HEK293 (cell line): ENCODE measurements around the gene ZNF433.

Experiments
- CTCF ChIA-PET: fragments of 350-600 bp; formaldehyde crosslinking; extraction: SDS; loops from one replicate; lab custom pipeline; 2021; ENCODE audit warnings: antibody characterized with exemption; lab: Yijun Ruan, JAX
- POLR2A ChIA-PET: fragments of 300-600 bp; formaldehyde crosslinking; extraction: SDS; loops from one replicate; lab custom pipeline; 2020; ENCODE audit warnings: antibody characterized with exemption, inconsistent platforms; lab: Yijun Ruan, JAX
- H3K27ac ChIP-seq: fragments of 200-500 bp; sonication (Bioruptor generic); 2 replicates; pipeline ENCODE4 v1.5.1; 2014; ENCODE audit warnings: low read depth, low read length, control low read depth, inconsistent platforms; ENCODE audit errors: extremely low read depth
- H3K36me3 ChIP-seq, 2 experiments: fragments of 200-500 bp in 1 of 2; sonication (Bioruptor generic) in 1 of 2; 1 replicate in 1 of 2; 2 replicates in 1 of 2; pipeline ENCODE4 v1.5.1; 2014 to 2017; ENCODE audit warnings: inconsistent platforms in 2 of 2, low read length in 2 of 2; ENCODE audit not compliant: control insufficient read depth in 2 of 2, insufficient read depth in 1 of 2
- H3K4me1 ChIP-seq: fragments of 200-500 bp; sonication (Bioruptor generic); 2 replicates; pipeline ENCODE4 v1.5.1; 2014; ENCODE audit warnings: mild to moderate bottlenecking, low read length, inconsistent platforms; ENCODE audit not compliant: control insufficient read depth, insufficient read depth
- H3K4me3 ChIP-seq: 2 replicates; pipeline ENCODE4 v1.5.1; 2011; ENCODE audit warnings: low read depth, mild to moderate bottlenecking, control low read depth, low read length, moderate library complexity
- H3K9me3 ChIP-seq: fragments of 200-500 bp; sonication (Bioruptor generic); 2 replicates; pipeline ENCODE4 v1.5.1; 2014; ENCODE audit warnings: low read depth, low read length, inconsistent platforms; ENCODE audit not compliant: control insufficient read depth, insufficient read depth
- GLIS1 ChIP-seq: fragments of 450-650 bp; formaldehyde crosslinking; IDR thresholded peaks from 2 replicates; pipeline ENCODE4 v1.5.1; 2016; ENCODE audit warnings: missing biosample characterization, missing genetic modification characterization
- GLIS2 ChIP-seq: fragments of 450-650 bp; formaldehyde crosslinking; IDR thresholded peaks from 2 replicates; pipeline ENCODE4 v1.5.1; 2016; ENCODE audit warnings: missing biosample characterization, missing genetic modification characterization
- SALL2 ChIP-seq: fragments of 450-650 bp; formaldehyde crosslinking; IDR thresholded peaks from 2 replicates; pipeline ENCODE4 v1.5.0; 2017; ENCODE audit warnings: missing biosample characterization, mild to moderate bottlenecking, missing genetic modification characterization, borderline replicate concordance
- SETDB1 ChIP-seq: IDR thresholded peaks from one replicate; pipeline ENCODE4 v1.6.1; 2017; ENCODE audit warnings: mild to moderate bottlenecking, low read length, moderate library complexity, mixed read lengths; ENCODE audit not compliant: insufficient read length
- SP2 ChIP-seq: fragments of 450-650 bp; formaldehyde crosslinking; IDR thresholded peaks from 2 replicates; pipeline ENCODE4 v1.5.1; 2016; ENCODE audit warnings: missing biosample characterization, missing genetic modification characterization
- TRIM28 ChIP-seq: IDR thresholded peaks from 2 replicates; pipeline ENCODE4 v1.6.1; 2011; ENCODE audit warnings: low read length, control low read depth, borderline replicate concordance
- YY2 ChIP-seq: fragments of 450-650 bp; formaldehyde crosslinking; IDR thresholded peaks from 2 replicates; pipeline ENCODE4 v1.5.1; 2016; ENCODE audit warnings: missing biosample characterization, missing genetic modification characterization
- ZBTB17 ChIP-seq: fragments of 450-650 bp; formaldehyde crosslinking; IDR thresholded peaks from 2 replicates; pipeline ENCODE4 v1.5.1; 2016; ENCODE audit warnings: missing biosample characterization, missing genetic modification characterization
- ZBTB48 ChIP-seq: fragments of 450-650 bp; formaldehyde crosslinking; IDR thresholded peaks from 2 replicates; pipeline ENCODE4 v1.5.1; 2016; ENCODE audit warnings: missing biosample characterization, missing genetic modification characterization
- ZNF138 ChIP-seq: fragments of 450-650 bp; formaldehyde crosslinking; IDR thresholded peaks from 2 replicates; pipeline ENCODE4 v1.5.1; 2016; ENCODE audit warnings: missing biosample characterization, missing genetic modification characterization, borderline replicate concordance
- ZNF155 ChIP-seq: fragments of 450-650 bp; formaldehyde crosslinking; IDR thresholded peaks from 2 replicates; pipeline ENCODE4 v1.5.1; 2016; ENCODE audit warnings: missing biosample characterization, missing genetic modification characterization
- ZNF174 ChIP-seq: fragments of 450-650 bp; formaldehyde crosslinking; IDR thresholded peaks from 2 replicates; pipeline ENCODE4 v1.5.0; 2017; ENCODE audit warnings: missing biosample characterization, mild to moderate bottlenecking, missing genetic modification characterization
- ZNF19 ChIP-seq: fragments of 450-650 bp; formaldehyde crosslinking; IDR thresholded peaks from 2 replicates; pipeline ENCODE4; 2016; ENCODE audit warnings: missing biosample characterization, missing genetic modification characterization, low read depth
- ZNF2 ChIP-seq: fragments of 450-650 bp; formaldehyde crosslinking; IDR thresholded peaks from 2 replicates; pipeline ENCODE4 v1.5.1; 2016; ENCODE audit warnings: missing biosample characterization, missing genetic modification characterization
- ZNF292 ChIP-seq: fragments of 450-650 bp; formaldehyde crosslinking; IDR thresholded peaks from 2 replicates; pipeline ENCODE4 v1.5.1; 2016; ENCODE audit warnings: low read depth, missing biosample characterization, missing genetic modification characterization, borderline replicate concordance
- ZNF311 ChIP-seq: fragments of 450-650 bp; formaldehyde crosslinking; IDR thresholded peaks from 2 replicates; pipeline ENCODE4 v1.5.1; 2017; ENCODE audit warnings: missing biosample characterization, missing genetic modification characterization, borderline replicate concordance
- ZNF501 ChIP-seq: fragments of 450-650 bp; formaldehyde crosslinking; IDR thresholded peaks from 2 replicates; pipeline ENCODE4 v1.5.1; 2016; ENCODE audit warnings: missing biosample characterization, missing genetic modification characterization
- ZNF514 ChIP-seq: fragments of 450-650 bp; formaldehyde crosslinking; IDR thresholded peaks from 2 replicates; pipeline ENCODE4 v1.5.1; 2016; ENCODE audit warnings: missing biosample characterization, missing genetic modification characterization
- ZNF530 ChIP-seq: fragments of 450-650 bp; formaldehyde crosslinking; IDR thresholded peaks from 2 replicates; pipeline ENCODE4 v1.5.1; 2016; ENCODE audit warnings: low read depth, missing biosample characterization, missing genetic modification characterization
- ZNF555 ChIP-seq: fragments of 450-650 bp; formaldehyde crosslinking; conservative IDR thresholded peaks from 2 replicates; pipeline ENCODE4 v1.5.1; 2017; ENCODE audit warnings: missing biosample characterization, mild to moderate bottlenecking, missing genetic modification characterization, inconsistent platforms
- ZNF660 ChIP-seq: fragments of 450-650 bp; IDR thresholded peaks from 2 replicates; pipeline ENCODE4 v1.5.1; 2018; ENCODE audit warnings: missing biosample characterization, mild to moderate bottlenecking, missing genetic modification characterization
- ZNF776 ChIP-seq: fragments of 450-650 bp; formaldehyde crosslinking; IDR thresholded peaks from 2 replicates; pipeline ENCODE4 v1.5.0; 2017; ENCODE audit warnings: missing biosample characterization, missing genetic modification characterization, borderline replicate concordance
- ZNF837 ChIP-seq: fragments of 450-650 bp; formaldehyde crosslinking; IDR thresholded peaks from 2 replicates; pipeline ENCODE4 v1.5.1; 2016; ENCODE audit warnings: missing biosample characterization, missing genetic modification characterization
- TF ChIP-seq, protein P1 (sequence below): sonication (generic); formaldehyde crosslinking; IDR thresholded peaks from 2 replicates; pipeline ENCODE4 v1.8.1; 2022; ENCODE audit warnings: mild to moderate bottlenecking, moderate library complexity, missing genetic modification reagents
- TF ChIP-seq, protein P2 (sequence below): fragments of 450-650 bp; formaldehyde crosslinking; IDR thresholded peaks from 2 replicates; pipeline ENCODE4 v1.5.1; 2017; ENCODE audit warnings: missing biosample characterization, missing genetic modification characterization
- TF ChIP-seq, protein P3 (sequence below): fragments of 450-650 bp; formaldehyde crosslinking; IDR thresholded peaks from 2 replicates; pipeline ENCODE4 v1.5.1; 2016; ENCODE audit warnings: missing biosample characterization, missing genetic modification characterization
- TF ChIP-seq, protein P4 (sequence below): fragments of 450-650 bp; formaldehyde crosslinking; IDR thresholded peaks from 2 replicates; pipeline ENCODE4 v1.5.1; 2016; ENCODE audit warnings: missing biosample characterization, missing genetic modification characterization, borderline replicate concordance
- TF ChIP-seq, protein P5 (sequence below): fragments of 450-650 bp; formaldehyde crosslinking; IDR thresholded peaks from 2 replicates; pipeline ENCODE4 v1.5.1; 2016; ENCODE audit warnings: missing biosample characterization, missing genetic modification characterization
- TF ChIP-seq, protein P6 (sequence below): fragments of 450-650 bp; formaldehyde crosslinking; optimal IDR thresholded peaks from 2 replicates; pipeline ENCODE3; 2016; ENCODE audit warnings: missing biosample characterization, mild to moderate bottlenecking, missing genetic modification characterization

ZNF433 gene

DNA sequence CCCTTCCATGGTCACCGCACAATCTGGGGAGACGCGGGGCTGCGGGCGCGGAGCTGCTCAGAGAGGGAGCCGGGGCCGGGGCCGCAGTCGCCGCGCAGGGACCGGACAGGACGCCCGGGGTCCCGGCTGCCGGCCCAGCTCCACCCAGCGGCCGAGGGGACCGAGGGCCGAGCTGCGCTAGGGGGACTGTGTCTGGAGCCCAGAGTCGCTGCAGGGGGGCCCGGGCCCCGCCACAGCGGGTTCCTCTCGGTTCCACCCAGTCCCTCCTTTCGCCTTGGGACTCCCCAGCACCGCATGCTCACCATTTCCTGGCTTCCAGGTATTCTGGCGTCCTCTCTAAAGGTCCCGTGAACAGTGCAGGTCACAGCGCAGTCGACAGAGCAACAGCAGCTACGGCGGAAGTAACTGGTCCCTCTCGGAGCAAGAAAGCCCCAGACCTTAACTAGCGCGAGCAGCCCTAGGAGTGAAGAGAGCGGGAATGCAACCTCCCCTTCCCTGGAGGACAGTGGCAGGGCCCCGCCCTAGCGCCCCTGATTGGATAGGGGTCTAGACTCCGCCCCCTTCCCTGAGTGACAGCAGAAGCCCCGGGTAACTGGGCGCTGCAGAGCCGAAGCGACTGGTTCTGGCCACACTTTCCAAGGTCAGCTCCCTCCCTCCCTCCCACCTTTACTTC lies 17.2 kb upstream of the ZNF433 start, which contains the start of gene ZNF878:
ZNF878 (minus strand) TSS at position 465 of the 673 bp plus-strand sequence; CDS start at position 305, 160 bp downstream.
- CTCF ChIA-PET: interaction anchor here (0.6 to 1.0 kb wide), 6 partner anchors 64 to 979 kb away, joined by 3 to 6 read pairs (median 4); no protein-coding TSS in a partner anchor
- peak within 1 kb of the TSS; percentile 61 for H3K4me3 ChIP-seq
- H3K9me3 ChIP-seq: no peaks in the 10 kb centered on the region
- no peaks in the 10 kb centered on the region for H3K36me3 ChIP-seq
- H3K27ac ChIP-seq: no peak within 1 kb of the TSS
- POLR2A ChIA-PET: interaction anchor here (0.6 to 1.9 kb wide), 14 partner anchors 9 to 558 kb away, joined by 3 to 35 read pairs (median 4); partner anchors contain the start of genes ZNF136, ZNF20, ZNF433 and ZNF443
- H3K4me1 ChIP-seq: no peaks in the 10 kb centered on the region
- TF ChIP-seq, protein P1, sequence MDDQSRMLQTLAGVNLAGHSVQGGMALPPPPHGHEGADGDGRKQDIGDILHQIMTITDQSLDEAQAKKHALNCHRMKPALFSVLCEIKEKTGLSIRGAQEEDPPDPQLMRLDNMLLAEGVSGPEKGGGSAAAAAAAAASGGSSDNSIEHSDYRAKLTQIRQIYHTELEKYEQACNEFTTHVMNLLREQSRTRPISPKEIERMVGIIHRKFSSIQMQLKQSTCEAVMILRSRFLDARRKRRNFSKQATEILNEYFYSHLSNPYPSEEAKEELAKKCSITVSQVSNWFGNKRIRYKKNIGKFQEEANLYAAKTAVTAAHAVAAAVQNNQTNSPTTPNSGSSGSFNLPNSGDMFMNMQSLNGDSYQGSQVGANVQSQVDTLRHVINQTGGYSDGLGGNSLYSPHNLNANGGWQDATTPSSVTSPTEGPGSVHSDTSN (CRISPR knock-in tag): peak; percentile 57; the same call in 1 of the 2 replicates
- no peak for TF ChIP-seq SALL2 (tag by site-specific recombination)
- no peak for TF ChIP-seq ZNF530 (tag by site-specific recombination)
- TF ChIP-seq ZNF311 (tag by site-specific recombination): no peak
- TF ChIP-seq ZBTB48 (tag by site-specific recombination): peak; percentile 56; the same call in 1 of the 2 replicates
- TF ChIP-seq ZNF660: no peak
- TF ChIP-seq, protein P2, sequence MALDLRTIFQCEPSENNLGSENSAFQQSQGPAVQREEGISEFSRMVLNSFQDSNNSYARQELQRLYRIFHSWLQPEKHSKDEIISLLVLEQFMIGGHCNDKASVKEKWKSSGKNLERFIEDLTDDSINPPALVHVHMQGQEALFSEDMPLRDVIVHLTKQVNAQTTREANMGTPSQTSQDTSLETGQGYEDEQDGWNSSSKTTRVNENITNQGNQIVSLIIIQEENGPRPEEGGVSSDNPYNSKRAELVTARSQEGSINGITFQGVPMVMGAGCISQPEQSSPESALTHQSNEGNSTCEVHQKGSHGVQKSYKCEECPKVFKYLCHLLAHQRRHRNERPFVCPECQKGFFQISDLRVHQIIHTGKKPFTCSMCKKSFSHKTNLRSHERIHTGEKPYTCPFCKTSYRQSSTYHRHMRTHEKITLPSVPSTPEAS: no peak
- no peak for TF ChIP-seq ZNF19 (tag by site-specific recombination)
- TF ChIP-seq ZBTB17: peak; percentile 23; the same call in 1 of the 2 replicates
- no peak for TF ChIP-seq ZNF501
- no peak for TF ChIP-seq ZNF155 (tag by site-specific recombination)
- TF ChIP-seq ZNF292 (tag by site-specific recombination): no peak
- TF ChIP-seq, protein P3, sequence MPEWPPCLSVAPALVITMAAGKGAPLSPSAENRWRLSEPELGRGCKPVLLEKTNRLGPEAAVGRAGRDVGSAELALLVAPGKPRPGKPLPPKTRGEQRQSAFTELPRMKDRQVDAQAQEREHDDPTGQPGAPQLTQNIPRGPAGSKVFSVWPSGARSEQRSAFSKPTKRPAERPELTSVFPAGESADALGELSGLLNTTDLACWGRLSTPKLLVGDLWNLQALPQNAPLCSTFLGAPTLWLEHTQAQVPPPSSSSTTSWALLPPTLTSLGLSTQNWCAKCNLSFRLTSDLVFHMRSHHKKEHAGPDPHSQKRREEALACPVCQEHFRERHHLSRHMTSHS (tag by site-specific recombination): no peak
- TF ChIP-seq ZNF2 (tag by site-specific recombination): no peak
- TF ChIP-seq ZNF776 (tag by site-specific recombination): no peak
- no peak for TF ChIP-seq YY2
- TF ChIP-seq, protein P4, sequence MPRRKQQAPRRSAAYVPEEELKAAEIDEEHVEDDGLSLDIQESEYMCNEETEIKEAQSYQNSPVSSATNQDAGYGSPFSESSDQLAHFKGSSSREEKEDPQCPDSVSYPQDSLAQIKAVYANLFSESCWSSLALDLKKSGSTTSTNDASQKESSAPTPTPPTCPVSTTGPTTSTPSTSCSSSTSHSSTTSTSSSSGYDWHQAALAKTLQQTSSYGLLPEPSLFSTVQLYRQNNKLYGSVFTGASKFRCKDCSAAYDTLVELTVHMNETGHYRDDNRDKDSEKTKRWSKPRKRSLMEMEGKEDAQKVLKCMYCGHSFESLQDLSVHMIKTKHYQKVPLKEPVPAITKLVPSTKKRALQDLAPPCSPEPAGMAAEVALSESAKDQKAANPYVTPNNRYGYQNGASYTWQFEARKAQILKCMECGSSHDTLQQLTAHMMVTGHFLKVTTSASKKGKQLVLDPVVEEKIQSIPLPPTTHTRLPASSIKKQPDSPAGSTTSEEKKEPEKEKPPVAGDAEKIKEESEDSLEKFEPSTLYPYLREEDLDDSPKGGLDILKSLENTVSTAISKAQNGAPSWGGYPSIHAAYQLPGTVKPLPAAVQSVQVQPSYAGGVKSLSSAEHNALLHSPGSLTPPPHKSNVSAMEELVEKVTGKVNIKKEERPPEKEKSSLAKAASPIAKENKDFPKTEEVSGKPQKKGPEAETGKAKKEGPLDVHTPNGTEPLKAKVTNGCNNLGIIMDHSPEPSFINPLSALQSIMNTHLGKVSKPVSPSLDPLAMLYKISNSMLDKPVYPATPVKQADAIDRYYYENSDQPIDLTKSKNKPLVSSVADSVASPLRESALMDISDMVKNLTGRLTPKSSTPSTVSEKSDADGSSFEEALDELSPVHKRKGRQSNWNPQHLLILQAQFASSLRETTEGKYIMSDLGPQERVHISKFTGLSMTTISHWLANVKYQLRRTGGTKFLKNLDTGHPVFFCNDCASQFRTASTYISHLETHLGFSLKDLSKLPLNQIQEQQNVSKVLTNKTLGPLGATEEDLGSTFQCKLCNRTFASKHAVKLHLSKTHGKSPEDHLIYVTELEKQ (tag by site-specific recombination): no peak
- TF ChIP-seq GLIS1 (tag by site-specific recombination): 0 out of 2 replicates have a peak, but pooled peaks have one; percentile 11
- no peak for TF ChIP-seq ZNF174 (tag by site-specific recombination)
- TF ChIP-seq, protein P5, sequence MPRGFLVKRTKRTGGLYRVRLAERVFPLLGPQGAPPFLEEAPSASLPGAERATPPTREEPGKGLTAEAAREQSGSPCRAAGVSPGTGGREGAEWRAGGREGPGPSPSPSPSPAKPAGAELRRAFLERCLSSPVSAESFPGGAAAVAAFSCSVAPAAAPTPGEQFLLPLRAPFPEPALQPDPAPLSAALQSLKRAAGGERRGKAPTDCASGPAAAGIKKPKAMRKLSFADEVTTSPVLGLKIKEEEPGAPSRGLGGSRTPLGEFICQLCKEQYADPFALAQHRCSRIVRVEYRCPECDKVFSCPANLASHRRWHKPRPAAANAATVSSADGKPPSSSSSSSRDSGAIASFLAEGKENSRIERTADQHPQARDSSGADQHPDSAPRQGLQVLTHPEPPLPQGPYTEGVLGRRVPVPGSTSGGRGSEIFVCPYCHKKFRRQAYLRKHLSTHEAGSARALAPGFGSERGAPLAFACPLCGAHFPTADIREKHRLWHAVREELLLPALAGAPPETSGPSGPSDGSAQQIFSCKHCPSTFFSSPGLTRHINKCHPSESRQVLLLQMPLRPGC (tag by site-specific recombination): no peak
- TF ChIP-seq, protein P6, sequence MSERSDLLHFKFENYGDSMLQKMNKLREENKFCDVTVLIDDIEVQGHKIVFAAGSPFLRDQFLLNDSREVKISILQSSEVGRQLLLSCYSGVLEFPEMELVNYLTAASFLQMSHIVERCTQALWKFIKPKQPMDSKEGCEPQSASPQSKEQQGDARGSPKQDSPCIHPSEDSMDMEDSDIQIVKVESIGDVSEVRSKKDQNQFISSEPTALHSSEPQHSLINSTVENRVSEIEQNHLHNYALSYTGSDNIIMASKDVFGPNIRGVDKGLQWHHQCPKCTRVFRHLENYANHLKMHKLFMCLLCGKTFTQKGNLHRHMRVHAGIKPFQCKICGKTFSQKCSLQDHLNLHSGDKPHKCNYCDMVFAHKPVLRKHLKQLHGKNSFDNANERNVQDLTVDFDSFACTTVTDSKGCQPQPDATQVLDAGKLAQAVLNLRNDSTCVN: no peak
- TF ChIP-seq SP2 (tag by site-specific recombination): peak; percentile 68
- TF ChIP-seq GLIS2: peak; percentile 50
- TF ChIP-seq ZNF514 (tag by site-specific recombination): no peak
- TF ChIP-seq SETDB1: no peak
- no peak for TF ChIP-seq ZNF138 (tag by site-specific recombination)
- no peak for TF ChIP-seq TRIM28
- TF ChIP-seq ZNF837 (tag by site-specific recombination): no peak
- TF ChIP-seq ZNF555 (tag by site-specific recombination): no peak
